HG03342 (cell line): Measurements from ENCODE around the gene PBX2.
"Not testable (repeated sequence)": the region's sequence is repeated elsewhere in the genome, so short reads cannot be mapped to it uniquely, and the experiment has no call there.

Experiments
- ATAC-seq: cut with Tn5 transposase; IDR thresholded peaks from one replicate; pipeline ENCODE4 v1.9.1; 2021; ENCODE audit warnings: mild to moderate bottlenecking, moderate library complexity; ENCODE audit not compliant: unreplicated experiment

Gene PBX2

DNA sequence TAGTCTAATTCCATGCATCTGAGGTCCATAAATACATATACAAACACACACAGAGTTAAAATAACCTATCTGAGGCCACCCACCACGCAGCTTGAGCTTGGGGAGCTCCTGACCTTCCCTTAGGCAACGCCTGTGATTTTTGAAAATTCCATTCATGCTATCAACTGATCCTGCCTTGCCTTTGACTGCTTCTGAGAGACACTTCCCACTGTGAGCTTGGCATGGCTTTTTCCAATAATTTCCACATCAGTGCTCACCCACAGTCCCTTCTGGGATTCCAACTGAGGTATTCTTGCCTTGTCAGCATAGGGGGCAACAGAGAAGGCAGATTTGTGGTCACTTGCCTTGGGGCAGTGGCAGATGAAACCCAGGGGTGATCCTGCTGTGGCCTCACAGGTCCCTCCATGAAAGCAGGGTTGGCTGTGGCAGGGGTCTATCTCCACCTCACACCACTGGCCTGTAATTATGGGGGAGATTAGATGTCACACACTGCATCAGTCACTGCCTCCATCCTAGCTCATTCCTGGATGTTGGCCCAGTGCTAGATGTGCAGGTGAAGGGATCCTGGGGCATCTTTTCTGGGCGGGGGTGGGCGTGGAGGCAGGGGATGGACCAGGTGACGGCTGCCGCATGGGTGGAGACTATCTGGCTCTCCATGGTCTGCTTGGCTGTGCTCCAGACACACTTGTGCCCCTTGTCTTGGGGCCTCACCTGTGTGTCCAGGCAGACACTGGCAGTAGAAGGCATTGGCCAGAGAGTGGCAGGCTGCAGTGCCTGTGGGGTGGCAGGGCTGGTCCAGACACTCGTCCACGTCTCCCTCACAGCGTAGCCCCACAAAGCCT lies 13.6 kb upstream of the PBX2 start:
- ATAC-seq, result no peak

DNA sequence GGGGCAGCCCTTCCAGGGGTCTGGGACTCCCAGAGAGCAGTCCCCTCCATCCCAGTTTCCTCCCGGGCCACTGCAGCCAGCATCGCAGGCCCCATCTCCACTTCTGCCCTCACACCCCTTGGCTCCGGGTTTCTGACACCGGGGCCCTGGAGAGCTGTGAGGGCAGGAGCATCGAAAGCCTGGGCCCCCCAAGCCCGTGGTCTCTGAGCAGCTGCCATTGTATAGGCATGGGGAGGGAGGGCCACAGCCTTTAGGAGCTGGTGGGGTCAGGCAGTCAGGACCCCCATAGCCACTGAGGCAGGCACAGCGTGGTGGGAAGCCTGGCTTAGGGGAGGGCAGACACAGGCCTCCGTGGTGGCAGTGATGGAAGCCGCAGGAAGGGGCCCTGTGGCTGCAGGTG lies 12.2 kb upstream of the PBX2 start:
- ATAC-seq, result no peak

DNA sequence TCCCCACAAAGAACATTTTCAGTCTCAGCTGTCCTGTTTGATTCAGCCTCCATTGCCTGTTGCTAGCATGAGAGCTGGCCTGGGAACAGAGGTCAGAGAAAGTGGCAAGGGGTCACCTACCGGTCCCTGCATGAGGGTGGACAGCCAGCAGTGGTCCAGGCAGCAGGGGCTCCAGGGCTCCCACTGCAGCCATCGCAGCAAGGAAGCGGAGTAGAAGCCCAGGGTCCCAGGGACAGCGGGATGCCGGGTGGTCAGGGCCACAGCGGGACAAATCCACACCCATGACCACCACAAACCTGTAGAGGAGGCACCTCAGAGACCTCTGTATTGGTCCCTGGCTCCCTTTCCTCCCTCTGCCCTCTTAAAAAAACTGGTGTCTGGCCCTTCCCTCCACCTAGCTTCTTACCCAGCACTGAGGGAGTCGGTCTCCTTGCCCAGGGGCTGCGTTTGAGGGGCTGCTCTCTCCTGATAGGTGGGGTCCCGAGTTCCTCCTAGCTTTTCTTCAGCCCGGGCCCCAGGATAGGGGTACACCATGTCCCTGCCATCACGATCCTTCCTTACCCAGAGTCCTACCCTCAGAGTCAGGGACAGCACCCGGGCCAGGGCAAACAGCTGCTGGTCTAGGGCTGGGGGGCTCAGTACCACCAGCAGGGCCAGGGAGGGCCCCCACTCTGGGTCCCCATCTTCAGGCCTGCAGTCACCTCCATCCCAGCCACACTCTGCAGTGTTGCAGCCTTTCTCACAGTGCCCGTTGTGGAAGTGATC lies 10.9 kb upstream of the PBX2 start:
- ATAC-seq, result no peak

DNA sequence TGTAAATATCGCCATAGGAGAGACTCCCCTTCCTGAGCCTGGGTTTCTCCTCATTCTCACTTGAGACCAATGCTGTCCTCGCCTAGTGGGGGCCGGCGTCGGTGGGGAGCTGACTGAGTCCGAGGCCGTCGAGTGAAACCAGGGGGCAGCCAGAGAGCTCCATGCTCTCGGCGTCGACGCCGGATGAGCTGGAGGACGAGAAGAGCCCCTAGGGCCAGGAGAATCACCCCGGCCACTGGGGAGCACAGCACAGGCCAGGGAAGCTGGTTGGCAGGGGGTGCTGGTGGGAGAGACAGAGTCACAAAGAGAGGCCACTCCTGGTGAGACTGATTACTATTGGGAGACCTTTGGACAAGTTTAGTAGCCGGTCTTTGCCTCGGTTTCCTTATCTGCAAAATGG lies 8.9 kb upstream of the PBX2 start:
- no peak for ATAC-seq

DNA sequence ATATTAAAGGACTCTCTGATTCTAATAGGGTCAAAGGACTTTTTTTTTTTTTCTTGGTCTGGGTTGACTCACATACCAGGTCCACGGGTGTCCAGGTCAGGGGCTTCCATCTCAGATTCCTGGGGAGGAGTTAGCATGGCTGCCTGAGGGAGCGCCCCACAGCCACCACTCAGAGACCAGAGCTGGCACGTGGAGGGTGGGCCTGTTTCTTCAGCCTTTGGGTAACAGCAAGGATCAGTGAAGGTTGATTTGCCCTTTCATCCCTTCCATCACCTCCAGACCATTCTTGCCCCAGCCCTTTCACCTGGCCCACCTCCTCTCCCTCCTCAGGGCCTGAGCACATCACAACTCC lies 8.3 kb upstream of the PBX2 start:
- no peak for ATAC-seq

DNA sequence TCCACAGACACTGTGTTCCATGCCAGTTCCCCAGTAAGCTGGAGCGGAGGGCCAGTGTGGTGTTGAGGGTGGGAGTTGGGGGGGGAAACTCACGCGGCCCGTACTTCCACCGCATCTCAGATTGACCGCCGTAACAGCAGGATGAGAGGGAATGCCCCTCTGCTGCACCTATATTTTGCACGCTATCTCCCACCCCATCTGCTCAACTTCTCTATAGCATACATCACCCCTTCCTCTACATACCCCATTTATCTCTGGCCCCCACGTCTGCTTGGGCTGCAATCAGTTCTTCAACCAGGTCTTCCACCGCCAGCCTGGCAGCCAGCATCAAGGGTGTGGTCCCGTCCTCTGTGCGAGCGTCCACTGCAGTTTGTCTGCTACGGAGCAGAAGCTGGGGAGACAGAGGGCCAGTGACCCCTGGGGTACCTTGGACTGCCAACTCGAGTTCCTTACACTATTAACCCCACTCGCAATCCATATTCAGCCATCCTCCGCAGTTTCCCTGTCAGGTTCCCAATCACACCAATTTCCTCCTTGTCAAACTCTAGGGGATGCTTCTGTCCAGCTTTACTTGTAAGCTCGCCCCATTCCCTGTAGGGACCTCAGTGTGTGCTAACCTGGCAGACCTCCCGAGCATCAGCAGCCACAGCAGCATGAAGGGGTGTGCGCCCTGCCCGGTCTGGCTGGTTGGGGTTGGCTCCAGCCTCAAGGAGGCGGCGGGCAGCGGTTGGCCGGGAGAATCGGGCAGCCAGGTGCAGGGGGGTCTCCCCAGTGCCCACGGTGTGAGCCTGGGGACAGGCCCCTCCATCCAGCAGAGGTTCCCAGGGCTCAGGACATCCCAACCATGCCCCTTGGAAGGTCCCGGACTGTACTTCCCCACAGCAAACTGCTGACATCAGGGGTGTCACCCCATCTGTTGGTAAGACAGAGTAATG lies 6.9 kb upstream of the PBX2 start:
- no peak for ATAC-seq

DNA sequence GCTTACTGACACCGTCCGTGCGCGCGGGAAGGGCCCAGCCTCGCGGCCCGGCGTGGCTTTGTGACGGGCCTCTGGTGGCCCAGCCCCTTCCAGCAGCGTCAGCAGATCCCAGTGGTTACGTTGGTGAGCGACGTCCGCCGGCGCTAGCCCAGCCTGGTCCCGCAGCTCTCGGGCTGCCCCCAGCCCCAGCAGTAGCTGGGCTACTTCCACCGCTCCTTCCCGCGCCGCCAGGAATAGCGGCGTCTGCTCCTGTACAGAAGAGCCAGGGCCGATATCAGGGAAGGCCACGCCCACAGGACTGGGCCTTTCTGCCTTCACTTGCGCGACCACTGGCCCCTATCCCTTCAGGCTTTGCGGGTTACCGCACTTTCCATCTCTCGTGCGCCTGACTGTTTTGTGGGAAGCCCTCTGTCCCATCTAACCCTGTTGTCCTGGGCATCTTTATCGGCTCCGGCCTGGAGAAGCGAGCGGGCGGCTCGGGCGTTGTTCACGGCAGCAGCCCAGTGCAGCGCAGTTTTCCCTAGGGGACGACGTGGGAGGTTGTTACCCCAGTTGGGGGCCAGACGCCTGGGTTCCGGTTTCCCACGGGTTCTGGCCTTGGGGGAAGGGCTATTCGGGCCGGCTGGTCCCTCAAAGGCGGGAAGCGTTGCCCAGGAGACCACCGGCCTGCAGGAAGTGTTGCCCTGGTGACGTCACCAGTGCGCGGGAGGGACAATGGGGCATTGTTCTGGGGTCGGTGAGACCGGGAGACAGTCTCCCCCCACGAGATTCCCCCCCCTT lies 6.1 kb upstream of the PBX2 start:
- ATAC-seq, result peak; percentile 23

DNA sequence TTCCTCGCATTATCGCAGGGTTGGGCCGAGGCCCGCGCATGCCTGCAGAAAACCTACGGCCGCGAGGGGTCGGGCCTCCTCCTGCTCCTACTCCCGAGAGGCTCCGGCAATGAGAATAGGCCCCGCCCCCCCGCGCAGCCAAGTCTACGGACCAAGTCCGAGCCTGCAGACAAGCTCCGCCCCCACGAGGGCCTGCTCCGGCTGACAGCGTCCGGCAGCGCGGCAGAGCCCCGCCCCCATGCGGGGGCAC lies 5.6 kb upstream of the PBX2 start:
- ATAC-seq, result peak; percentile 71

DNA sequence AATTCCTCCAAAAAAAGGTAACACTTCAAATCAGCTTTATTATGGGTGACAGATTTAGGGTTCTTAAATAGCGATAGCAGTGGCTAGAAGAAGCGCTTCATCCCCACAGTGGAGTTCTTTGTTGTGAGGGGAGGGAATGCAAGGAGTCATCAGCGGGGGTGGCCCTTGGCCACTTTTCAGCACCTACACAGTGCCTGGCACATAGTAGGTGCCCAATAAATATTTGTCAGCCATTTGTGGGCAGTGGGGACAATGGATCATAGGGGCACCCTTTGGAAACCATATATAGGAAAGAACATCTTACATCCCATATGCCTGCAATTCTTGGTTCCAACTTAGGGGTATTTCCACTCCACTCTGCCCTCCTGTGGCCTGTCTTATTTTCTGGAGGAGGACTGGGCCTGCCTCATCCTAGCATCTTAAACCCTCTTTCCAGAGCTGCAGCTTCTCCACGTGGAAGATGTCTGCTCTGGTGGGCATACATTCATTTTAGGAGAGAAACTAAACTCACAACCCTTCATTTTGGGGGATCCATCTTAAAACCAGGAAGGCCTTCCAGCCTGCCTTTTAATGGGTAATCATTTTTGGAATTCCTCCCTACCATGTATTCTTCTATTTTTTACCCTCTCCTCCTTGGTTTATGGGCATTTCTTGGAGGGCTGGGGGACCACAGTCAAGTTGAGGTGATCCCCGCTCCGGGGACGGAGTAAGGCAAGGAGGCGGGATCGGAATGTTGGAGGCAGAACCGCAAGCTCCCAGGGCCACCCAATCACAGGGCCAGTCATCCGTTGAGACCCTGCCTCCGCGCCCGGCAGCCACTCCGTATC lies 5.0 kb upstream of the PBX2 start:
- no peak for ATAC-seq

DNA sequence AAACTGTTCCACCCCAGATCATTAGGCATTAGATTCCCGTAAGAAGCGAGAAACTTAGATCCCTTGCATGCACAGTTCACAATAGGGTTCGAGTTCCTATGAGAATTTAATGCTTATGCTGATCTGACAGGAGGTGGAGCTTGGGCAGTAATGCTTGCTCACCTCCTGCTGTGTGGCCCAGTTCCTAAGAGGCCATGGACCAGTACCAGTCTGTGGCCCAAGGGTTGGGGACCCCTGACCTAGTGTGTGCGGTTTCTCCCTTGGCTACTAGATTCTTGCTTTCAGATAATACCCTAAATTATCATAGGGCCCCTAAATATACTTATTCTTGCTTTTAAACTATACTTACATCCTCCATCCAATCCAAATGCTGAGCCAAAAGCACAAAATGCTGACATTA lies 4.4 kb upstream of the PBX2 start:
- ATAC-seq, result no peak

DNA sequence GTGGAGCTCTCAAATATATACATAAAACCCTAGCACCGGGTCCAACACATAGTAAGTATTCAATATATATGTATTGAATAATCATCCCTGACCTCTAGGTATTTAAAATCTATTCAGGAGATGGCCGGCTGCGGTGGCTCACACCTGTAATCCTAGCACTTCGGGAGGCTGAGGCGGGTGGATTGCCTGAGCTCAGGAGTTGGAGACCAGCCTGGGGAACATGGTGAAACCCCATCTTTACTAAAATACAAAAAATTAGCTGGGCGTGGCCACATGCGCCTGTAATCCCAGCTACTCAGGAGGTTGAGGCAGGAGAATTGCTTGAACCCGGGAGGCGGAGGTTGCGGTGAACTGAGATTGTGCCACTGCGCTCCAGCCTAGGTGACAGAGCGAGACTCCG lies 3.1 kb upstream of the PBX2 start:
- not testable (repeated sequence) for ATAC-seq

DNA sequence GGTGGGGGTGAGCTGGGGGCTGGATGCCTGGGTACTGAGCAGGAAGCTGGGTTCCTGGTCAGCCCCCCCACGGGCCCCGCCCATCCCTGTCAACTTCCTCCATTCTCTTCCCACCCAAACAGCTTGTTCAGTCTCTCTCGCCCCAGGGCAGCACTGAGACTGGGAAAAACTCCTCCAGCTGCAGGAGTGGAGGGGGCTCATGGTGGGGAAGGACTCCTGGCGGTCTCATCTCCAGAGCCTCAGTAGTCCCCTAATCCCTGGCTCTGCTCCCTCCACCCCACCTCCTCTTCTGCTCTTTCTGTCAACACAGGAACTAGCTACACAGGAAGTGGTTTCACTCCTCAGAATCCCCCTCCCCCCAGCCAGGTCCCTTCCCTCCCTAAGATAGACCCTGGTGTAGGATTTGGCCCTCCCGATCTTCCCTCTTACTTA lies 2.6 kb upstream of the PBX2 start, which contains the start of gene GPSM3:
Gene GPSM3, minus strand, starts transcription at position 36 of the 432 bp plus-strand sequence. CDS start 130 bp downstream, outside the sequence.
- no peak for ATAC-seq

DNA sequence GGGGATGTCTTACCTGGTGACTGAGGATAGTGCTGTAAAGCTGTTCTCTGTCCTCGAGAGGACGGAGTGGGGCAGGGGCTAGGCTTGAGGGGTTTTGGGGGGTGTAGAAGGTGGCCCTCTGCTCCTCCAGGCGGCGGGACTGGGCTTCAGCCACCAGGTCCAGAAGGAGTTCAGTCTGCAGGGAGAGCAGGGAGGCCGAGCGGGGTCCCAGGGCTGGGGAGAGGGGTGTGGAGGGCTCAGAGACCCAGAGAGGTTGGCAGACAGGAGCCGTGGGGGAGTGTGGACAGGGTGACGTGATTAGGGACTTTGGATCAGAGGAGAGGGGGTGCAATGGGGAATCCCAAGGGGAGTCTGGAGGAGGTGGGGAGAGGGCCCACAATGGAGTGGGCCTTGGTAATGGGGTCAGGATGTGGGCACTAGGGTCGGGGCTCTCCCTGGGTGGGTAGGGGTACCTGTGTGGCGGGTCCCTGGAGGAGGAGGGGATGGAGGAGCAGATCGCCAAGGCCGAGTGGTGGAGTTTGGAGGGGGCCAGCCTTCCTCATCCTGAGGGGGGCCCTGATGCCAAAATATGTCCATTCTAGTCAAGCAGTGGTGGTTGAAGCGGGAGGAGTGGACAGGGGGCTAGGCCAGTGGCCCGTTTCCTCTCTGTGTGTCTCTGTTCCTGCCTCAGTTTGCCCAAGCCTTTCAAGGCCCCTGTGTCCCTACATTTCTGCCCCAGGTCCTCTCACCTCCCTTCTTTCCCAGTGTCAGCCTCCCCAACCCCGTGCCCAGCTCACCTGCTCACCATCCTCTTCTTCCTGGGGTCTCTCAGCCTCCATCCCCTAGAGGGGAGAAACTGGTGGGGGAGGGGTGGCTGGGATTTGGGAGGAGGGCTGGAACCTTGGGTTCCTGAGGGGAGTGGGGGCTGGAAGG lies 1.9 kb upstream of the PBX2 start:
- ATAC-seq, result no peak

DNA sequence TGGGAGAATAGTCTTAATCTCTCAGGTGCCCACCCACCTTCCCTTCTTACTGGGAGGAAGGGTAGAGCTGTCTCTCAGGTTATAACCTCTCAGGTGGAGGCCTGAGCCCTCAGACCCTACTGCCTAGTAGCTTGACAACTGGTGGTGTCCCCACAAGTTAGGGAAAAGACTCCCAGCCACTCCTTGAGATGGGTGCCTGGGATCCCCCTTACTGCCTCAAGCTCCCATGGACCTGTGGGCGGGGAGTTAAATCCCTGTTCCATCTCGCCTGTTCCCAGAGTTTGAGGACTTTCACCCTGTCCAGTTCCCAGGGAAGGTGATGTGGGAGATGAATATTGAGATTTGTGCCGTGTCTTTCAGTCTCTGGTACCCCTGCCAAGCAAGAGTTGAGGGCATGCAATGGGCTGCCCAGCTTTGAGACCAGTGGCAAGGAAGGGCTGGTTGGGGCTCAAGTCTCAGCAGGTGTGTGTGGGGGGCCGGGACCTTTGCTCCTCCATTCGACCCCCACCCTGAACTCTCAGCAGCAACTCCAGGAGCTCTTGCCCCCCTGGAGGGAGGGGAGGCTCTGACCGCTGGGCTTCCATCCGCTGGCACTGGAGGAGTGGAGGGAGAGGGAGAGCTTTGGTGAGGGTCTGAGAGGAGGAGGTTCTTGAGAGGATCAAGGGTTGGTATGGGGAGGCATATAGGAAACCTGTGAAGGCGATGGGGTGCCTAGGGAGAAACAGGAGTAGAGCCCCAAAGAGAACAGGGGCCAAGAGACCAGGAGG lies 1.1 kb upstream of the PBX2 start:
- no peak for ATAC-seq

DNA sequence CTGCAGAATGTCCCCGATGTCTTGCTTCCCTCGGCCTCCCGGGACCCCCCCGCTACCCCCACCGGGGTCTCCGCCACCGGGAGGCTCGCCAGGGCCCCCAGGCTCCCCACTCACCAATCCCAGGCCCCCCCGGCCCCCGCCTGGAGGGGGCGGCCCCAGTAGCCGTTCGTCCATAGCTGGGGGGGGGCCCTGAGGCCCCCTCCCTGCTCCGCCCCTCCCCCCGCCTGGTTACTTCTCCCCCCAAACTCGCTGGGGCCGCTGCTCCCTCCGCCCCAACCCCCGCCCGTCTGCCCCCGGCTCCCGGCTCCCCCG lies 304 bp downstream of the PBX2 start:
- no peak for ATAC-seq

DNA sequence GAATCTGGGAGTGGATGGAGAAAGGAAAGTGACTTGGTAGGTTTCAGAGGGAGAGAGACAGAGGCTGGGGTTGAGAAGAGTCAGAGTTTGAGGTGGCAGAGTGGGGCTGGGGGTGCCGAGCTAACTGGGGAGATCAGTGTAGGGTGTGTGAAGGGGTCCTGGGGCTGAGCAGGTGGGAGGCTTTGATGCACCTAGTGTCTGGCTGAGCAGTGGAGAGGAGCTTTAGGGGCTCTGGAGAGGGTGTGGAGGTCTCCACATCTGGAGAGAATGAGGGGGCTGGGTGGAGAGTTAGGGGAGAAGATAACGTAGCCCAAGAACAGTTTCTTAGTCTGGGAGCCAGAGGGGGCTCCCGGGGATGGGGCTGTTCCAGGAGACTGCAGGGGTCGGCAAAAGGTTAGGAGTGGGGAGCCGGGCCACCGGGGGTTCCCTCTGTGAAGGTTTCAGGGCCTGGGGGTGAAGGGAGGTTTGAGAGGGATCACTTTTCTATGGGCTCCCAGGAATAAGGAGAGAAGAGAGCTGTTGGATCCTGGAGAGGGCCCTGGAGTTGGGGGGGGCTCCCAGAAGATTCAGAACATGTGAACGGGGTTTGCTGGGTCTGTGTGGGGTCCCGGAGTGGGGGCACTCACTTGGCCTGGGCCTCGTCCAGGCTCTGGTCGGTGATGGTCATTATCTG lies 797 bp downstream of the PBX2 start:
- no peak for ATAC-seq

DNA sequence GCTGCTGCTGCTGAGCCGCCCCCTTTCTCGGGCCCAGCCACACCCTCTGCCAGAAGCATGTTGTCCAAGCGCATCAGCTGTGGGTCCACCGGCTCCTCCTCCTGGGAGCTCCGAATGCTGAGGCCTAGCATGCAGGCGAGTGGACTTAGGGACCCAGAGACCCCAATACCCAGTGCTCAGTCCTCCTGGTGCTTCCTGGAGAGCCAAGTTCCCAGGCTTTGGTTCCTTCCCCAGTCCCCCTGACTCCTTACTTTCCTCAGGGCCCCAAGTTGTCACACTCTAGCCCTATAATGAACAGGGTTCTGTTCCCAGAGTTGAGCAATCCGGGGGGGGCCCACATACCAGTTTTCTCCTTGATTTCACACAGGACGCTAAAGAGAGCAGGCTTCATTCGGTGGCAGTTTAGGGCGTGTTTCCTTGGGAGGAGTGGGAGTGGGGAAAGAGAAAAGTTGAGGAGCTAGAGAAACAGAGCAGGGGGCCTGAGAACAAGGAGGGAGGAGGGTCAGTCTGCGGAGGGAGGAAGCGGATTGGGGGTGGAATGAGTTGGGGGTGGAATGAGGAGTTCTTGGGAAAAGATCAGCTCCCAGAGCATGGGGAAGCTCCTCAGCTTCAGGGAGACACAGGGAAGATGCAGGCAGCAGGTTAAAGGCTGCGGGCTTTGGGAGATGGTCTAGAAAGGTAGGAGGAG lies 1.5 kb downstream of the PBX2 start:
- ATAC-seq, result no peak
